Measurements from ENCODE around the gene PLA2G2F.

- TF ChIP-seq CTCF (IDR thresholded peaks at IDR 0.05; ENCODE audit: low read depth, low read length, poor library complexity, severe bottlenecking) (no peak), EZH2phosphoT487 (IDR thresholded peaks at IDR 0.05; ENCODE audit: borderline replicate concordance, low read length) (no peak)
Measured at GRCh38 chr1:20164694-20165202, 25.6 kb downstream of the PLA2G2F start.
